Ectodermal cell (in vitro differentiated cells): Measurements from ENCODE around the gene NBAS.
"Not testable (repeated sequence)": the region's sequence is repeated elsewhere in the genome, so short reads cannot be mapped to it uniquely, and the experiment has no call there.

ENCODE experiments used
- H3K27ac ChIP-seq: 2 replicates; pipeline ENCODE4 v1.7.0; 2013; ENCODE audit warnings: mild to moderate bottlenecking, low read depth, low read length; ENCODE audit not compliant: insufficient read depth, poor library complexity, severe bottlenecking
- H3K27me3 ChIP-seq: 2 replicates; pipeline ENCODE4 v1.7.0; 2013; ENCODE audit warnings: mild to moderate bottlenecking, low read length; ENCODE audit not compliant: insufficient read depth, control insufficient read depth, poor library complexity, severe bottlenecking
- H3K36me3 ChIP-seq: one replicate; pipeline ENCODE4 v1.7.0; 2013; ENCODE audit warnings: low read length; ENCODE audit not compliant: control insufficient read depth, insufficient read depth
- H3K4me1 ChIP-seq: one replicate; pipeline ENCODE4 v1.7.0; 2013; ENCODE audit warnings: low read length; ENCODE audit not compliant: control insufficient read depth, insufficient read depth
- H3K4me3 ChIP-seq: 2 replicates; pipeline ENCODE4 v1.7.0; 2013; ENCODE audit warnings: low read depth, low read length, control low read depth; ENCODE audit not compliant: insufficient read depth
- H3K9me3 ChIP-seq: 2 replicates; pipeline ENCODE4 v1.7.0; 2013; ENCODE audit warnings: mild to moderate bottlenecking, low read length, moderate library complexity; ENCODE audit not compliant: control insufficient read depth
- WGBS, 2 experiments: methylation state at CpG; one replicate each; pipeline ENCODE4 v1.1.7; 2013; ENCODE audit warnings: missing lambda C conversion rate in 2 of 2; 5-methylcytosine and 5-hydroxymethylcytosine counted together

The NBAS gene

GRCh38 chr2:15546297-15547098 is 14.6 kb downstream of the NBAS start:
- H3K36me3 ChIP-seq, result no peaks in the 10 kb centered on the region
- 79 to 85% methylated on average over 10 of the region's 11 CpGs for WGBS, 2 experiments
- no peaks in the 10 kb centered on the region for H3K4me1 ChIP-seq
- H3K9me3 ChIP-seq, result no peaks in the 10 kb centered on the region
- no peak overlapping the region for H3K4me3 ChIP-seq
- no peaks in the 10 kb centered on the region for H3K27me3 ChIP-seq
- no peak overlapping the region for H3K27ac ChIP-seq

GRCh38 chr2:15544227-15544626 is 16.9 kb downstream of the NBAS start:
- Histone ChIP-seq H3K9me3 (no peaks in the 10 kb centered on the region), H3K36me3 (no peaks in the 10 kb centered on the region), H3K27me3 (no peaks in the 10 kb centered on the region), H3K4me3 (no peak overlapping the region), H3K4me1 (no peaks in the 10 kb centered on the region), H3K27ac (no peak overlapping the region)
- WGBS, 2 experiments, result 67 to 100% methylated on average over 1 of the region's 2 CpGs

DNA sequence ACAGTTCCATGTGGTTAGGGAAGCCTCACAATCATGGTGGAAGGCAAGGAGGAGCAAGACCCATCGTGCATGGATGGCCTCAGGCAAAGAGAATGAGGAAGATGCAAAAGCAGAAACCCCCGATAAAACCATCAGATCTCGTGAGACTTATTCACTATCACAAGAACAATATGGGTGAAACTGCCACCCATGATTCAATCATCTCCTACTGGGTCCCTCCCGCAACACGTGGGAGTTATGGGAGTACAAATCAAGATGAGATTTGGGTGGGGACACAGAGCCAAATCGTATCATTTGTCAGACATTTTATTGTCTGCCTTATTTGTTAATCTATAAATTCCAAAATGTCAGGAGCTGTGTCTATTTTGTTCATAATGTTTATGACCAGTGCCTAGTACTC is 17.6 kb downstream of the NBAS start:
- no peak overlapping the region for H3K4me3 ChIP-seq

DNA sequence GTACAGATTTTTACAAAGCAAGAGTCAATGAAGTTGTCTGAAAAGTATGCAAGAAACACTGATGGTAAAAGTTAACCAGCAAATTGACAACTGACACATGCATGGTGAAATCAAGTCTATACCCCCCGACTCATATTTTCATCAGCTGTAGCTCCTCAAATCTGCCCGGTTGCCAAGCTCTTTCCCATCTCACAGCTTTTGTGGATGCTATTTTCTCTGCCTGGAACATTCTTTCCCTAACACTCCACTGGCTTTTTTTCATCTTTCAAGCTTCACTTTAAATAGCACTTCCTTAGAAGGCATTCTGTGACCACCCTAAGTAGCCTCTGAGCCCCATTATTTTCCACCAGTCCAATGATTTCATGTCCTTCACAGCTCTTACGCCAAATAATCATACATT is 18.1 kb downstream of the NBAS start:
- no peaks in the 10 kb centered on the region for H3K36me3 ChIP-seq
- no peak overlapping the region for H3K4me3 ChIP-seq
- WGBS, 2 experiments, result 84 to 95% methylated on average over 3 of the region's 3 CpGs
- H3K4me1 ChIP-seq, result no peaks in the 10 kb centered on the region
- H3K9me3 ChIP-seq, result no peaks in the 10 kb centered on the region
- H3K27me3 ChIP-seq, result no peaks in the 10 kb centered on the region
- no peak overlapping the region for H3K27ac ChIP-seq

More for the DNA sequence above, 17.6 kb downstream of the NBAS start:
- 90 to 94% methylated on average over 5 to 6 of the region's 6 CpGs for WGBS, 2 experiments
- Histone ChIP-seq H3K27ac (no peak overlapping the region), H3K4me1 (no peaks in the 10 kb centered on the region), H3K36me3 (no peaks in the 10 kb centered on the region), H3K27me3 (no peaks in the 10 kb centered on the region), H3K9me3 (no peaks in the 10 kb centered on the region)

GRCh38 chr2:15542269-15542668 is 18.9 kb downstream of the NBAS start:
- WGBS, 2 experiments, result no CpG with 5 or more reads among the region's 6 CpGs
- not testable (repeated sequence) for H3K4me1 ChIP-seq, H3K36me3 ChIP-seq, H3K9me3 ChIP-seq, H3K27me3 ChIP-seq, H3K27ac ChIP-seq, H3K4me3 ChIP-seq

DNA sequence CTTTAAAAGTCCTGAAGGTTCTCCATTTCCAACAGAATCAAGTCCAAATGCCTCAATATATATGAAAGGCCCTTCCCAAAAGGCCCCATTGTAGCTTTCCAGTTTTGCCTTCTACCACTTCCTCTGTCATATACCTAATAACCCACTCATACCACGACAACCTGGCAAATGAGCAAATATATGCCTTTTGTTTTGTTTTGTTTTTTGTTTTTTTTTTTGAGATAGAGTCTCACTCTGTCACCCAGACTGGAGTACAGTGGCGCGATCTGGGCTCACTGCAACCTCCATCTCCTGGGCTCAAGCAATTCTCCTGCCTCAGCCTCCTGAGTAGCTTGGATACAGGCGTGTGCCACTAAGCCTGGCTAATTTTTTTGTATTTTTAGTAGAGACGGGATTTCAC is 20.6 kb downstream of the NBAS start:
- not testable (repeated sequence) for H3K4me3 ChIP-seq, H3K27ac ChIP-seq, H3K27me3 ChIP-seq, H3K9me3 ChIP-seq, H3K4me1 ChIP-seq, H3K36me3 ChIP-seq
- 71 to 78% methylated on average over 5 of the region's 5 CpGs for WGBS, 2 experiments

GRCh38 chr2:15539999-15540398 is 21.1 kb downstream of the NBAS start:
- Histone ChIP-seq H3K4me1 (no peaks in the 10 kb centered on the region), H3K4me3 (no peak overlapping the region), H3K27me3 (no peaks in the 10 kb centered on the region), H3K27ac (no peak overlapping the region), H3K36me3 (no peaks in the 10 kb centered on the region), H3K9me3 (no peaks in the 10 kb centered on the region)
- WGBS, 2 experiments, result 93 to 95% methylated on average over 3 of the region's 3 CpGs

DNA sequence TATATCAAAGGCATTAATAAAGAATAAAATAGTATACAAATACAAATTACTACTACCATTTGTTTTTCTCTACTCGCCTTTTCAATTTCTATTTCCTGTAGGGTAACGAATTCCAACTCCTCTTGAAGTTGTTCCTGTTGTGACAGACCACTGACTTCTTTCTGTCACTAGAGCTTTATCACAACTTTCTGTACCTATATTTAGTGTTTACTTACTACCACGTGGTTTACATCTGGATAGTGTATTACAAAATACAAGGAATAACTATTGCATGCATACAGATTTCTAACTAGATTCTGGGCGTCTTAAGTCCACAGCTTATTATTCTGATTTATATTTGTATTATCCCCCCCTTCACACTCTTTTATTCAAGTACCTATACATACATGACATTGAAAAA is 22.3 kb downstream of the NBAS start:
- Histone ChIP-seq H3K36me3 (no peaks in the 10 kb centered on the region), H3K4me1 (no peaks in the 10 kb centered on the region), H3K27ac (no peak overlapping the region), H3K9me3 (no peaks in the 10 kb centered on the region), H3K4me3 (no peak overlapping the region), H3K27me3 (no peaks in the 10 kb centered on the region)
- 93 to 95% methylated on average over 3 of the region's 4 CpGs for WGBS, 2 experiments

DNA sequence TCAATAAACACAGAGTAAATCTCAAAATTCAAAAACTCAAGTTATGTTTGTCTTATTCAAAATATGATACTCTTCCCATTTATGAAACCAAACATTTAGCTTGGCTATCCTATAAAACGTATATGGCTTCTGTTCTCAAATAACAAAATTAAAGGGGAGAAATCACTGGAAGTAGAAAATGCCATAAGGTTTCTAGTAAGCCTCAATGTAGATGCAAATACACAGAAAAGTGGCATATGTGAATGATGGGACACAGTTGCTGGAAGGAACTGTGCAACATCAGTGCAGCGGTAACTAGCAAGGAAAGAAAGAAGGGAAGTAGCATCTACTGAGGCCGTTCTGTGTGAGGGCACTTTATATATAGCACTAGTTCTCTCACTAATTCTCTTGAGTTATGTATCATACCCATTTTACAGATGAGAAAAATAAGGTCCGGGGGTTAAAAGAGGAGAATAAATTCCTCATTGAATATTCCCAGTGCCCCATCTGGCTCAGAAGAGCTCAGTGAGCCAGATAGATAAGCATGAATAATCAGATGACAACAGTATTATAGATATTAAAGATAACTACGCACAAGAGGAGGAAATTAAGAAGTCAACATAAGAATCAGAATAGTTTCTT is 27.2 kb downstream of the NBAS start:
- WGBS, 2 experiments, result 93 to 100% methylated on average over 2 to 4 of the region's 5 CpGs
- H3K36me3 ChIP-seq, result no peaks in the 10 kb centered on the region
- H3K4me3 ChIP-seq, result no peak overlapping the region
- H3K9me3 ChIP-seq, result no peaks in the 10 kb centered on the region
- no peak overlapping the region for H3K27ac ChIP-seq
- H3K4me1 ChIP-seq, result no peaks in the 10 kb centered on the region
- H3K27me3 ChIP-seq, result no peaks in the 10 kb centered on the region

DNA sequence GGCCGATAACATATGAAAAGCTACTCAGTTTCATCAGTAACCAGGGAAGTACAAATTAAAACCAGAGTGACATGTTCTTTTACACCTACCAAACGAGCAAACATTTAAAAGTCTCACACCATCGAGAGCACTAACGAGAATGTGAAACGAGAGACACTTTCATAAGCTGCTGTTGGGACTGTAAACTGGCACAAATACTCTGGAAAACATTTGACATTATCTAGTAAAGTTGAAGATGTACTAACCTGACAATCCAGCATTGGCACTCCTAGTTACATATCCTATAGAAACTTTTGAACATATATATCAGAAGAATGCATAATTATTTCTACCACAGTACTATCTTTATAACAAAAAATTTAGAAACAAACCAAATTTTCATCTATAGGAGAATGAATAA is 28.1 kb downstream of the NBAS start:
- no peak overlapping the region for H3K4me3 ChIP-seq
- no peaks in the 10 kb centered on the region for H3K9me3 ChIP-seq
- H3K36me3 ChIP-seq, result no peaks in the 10 kb centered on the region
- no peaks in the 10 kb centered on the region for H3K27me3 ChIP-seq
- no peaks in the 10 kb centered on the region for H3K4me1 ChIP-seq
- no peak overlapping the region for H3K27ac ChIP-seq
- WGBS, 2 experiments, result 94% methylated on average over 5 of the region's 5 CpGs
